ENCODE results near the gene PCDHGB7.
"Not testable (repeated sequence)": the region's sequence is repeated elsewhere in the genome, so short reads cannot be mapped to it uniquely, and the experiment has no call there.

Gene PCDHGB7

DNA sequence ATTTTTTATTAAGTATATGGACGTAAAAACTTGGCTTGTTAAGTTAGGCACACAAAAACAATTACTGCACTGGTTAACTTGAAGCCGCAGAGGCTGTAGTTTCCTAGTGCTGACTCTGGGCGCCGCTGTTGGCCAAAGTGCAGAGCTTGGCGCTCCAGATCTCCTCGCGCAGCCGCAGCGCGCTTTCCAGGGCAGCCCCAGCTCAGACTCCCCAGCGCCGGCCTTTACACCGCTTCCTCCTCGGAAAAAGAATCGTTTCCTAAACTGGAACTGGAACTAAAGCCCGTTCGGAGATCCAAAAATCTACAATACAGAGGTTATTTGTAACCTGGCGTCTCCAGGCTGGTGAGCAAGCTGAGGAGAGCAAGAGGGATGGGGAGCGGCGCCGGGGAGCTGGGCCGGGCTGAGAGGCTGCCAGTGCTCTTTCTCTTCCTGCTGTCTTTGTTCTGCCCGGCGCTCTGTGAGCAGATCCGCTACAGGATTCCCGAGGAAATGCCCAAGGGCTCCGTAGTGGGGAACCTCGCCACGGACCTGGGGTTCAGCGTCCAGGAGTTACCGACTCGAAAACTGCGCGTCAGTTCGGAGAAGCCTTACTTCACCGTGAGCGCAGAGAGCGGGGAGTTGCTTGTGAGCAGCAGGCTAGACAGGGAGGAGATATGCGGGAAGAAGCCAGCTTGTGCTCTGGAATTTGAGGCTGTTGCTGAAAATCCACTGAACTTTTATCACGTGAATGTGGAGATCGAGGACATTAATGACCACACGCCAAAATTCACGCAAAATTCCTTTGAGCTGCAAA lies 19.5 kb upstream of the PCDHGB7 start, which contains the start of gene PCDHGB5:
Gene PCDHGB5 (plus strand): TSS at position 192 of the 796 bp plus-strand sequence. CDS start 181 bp downstream, at position 373.
- DNase-seq (ENCODE audit: low read depth): not testable (repeated sequence)

DNA sequence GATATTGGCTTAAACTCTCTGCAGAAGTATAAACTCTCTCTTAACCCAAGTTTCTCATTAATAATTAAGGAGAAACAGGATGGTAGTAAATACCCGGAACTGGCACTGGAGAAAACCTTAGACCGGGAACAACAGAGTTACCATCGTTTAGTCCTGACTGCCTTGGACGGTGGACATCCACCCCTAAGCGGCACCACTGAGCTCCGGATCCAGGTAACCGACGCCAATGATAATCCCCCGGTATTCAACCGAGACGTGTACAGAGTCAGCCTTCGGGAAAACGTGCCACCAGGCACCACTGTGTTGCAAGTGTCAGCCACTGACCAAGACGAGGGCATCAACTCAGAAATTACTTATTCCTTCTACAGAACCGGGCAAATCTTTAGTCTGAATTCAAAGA lies 18.9 kb upstream of the PCDHGB7 start:
- DNase-seq (ENCODE audit: low read depth): no peak

DNA sequence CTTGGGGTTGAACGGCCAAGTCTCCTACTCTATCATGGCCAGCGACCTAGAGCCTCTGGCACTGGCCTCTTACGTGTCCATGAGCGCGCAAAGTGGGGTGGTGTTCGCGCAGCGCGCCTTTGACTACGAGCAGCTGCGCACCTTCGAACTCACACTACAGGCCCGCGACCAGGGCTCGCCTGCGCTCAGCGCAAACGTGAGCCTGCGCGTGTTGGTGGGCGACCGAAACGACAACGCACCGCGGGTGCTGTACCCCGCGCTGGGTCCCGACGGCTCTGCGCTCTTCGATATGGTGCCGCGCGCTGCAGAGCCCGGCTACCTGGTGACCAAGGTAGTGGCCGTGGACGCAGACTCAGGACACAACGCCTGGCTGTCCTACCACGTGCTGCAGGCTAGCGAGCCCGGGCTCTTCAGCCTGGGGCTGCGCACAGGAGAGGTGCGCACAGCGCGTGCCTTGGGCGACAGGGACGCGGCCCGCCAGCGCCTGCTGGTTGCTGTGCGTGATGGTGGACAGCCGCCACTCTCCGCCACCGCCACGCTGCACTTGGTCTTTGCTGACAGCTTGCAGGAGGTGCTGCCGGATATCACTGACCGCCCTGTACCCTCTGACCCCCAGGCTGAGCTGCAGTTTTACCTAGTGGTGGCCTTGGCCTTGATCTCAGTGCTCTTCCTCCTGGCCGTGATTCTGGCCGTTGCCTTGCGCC lies 17.8 kb upstream of the PCDHGB7 start:
- DNase-seq (ENCODE audit: low read depth): no peak

DNA sequence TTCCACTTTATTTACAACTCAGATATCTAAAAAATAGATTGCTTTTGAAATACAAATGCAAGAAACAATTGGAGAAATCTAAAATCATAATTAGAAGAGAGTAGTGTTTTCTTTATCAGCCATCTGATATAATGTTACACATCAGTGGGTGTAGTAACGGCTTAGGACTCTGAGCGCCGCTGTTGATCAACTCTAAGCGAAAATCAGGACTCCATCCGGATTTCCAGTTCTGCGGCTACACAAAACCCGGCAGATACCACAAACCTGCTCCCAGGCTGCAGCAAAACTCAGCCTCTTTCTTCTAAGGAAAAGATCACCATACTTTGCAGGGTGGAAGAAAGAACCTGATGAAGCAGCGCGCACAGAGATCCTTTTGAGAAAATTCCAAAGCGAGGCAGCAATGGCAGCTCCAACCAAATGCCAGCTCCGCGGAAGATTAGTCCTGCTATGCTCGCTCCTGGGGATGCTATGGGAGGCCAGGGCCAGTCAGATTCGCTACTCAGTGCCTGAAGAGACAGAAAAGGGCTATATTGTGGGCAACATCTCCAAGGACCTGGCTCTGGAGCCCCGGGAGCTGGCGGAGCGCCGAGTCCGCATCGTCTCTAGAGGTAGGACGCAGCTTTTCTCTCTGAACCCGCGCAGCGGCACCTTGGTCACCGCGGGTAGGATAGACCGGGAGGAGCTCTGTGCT lies 14.8 kb upstream of the PCDHGB7 start, which contains the start of gene PCDHGA9:
Gene PCDHGA9 (plus strand): TSS at position 226 of the 691 bp plus-strand sequence. CDS start 175 bp downstream, at position 401.
- DNase-seq (ENCODE audit: low read depth): no peak

DNA sequence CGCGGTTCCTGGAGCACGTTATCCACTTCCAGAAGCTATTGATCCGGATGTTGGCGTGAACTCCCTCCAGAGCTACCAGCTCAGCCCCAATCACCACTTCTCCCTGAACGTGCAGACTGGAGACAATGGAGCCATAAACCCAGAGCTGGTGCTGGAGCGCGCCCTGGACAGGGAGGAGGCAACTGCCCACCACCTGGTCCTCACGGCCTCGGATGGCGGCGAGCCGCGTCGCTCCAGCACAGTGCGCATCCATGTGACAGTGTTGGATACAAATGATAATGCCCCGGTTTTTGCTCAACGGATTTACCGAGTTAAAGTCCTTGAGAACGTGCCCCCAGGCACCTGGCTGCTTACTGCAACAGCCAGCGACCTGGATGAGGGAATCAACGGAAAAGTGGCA lies 14.1 kb upstream of the PCDHGB7 start:
- DNase-seq (ENCODE audit: low read depth): no peak

DNA sequence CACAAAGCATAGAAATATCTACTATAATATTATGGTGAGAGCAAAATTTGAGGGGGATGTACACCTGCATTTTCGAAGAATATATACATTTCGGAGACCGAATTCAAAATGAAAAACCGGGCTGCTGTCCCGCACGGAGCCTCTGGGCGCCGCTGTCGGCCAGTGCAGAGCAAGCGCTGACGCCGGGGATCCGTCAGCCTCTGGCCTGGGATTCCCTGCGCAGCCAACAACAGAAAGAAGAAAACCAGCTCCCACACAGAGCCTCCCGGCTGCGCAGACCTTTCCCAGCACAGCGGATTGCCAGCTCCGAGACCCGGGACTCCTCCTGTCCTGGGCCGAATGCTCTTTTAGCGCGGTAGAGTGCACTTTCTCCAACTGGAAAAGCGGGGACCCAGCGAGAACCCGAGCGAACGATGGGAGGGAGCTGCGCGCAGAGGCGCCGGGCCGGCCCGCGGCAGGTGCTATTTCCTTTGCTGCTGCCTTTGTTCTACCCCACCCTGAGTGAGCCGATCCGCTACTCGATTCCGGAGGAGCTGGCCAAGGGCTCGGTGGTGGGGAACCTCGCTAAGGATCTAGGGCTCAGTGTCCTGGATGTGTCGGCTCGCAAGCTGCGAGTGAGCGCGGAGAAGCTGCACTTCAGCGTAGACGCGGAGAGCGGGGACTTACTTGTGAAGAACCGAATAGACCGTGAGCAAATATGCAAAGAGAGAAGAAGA lies 9.5 kb upstream of the PCDHGB7 start, which contains the start of gene PCDHGB6:
Gene PCDHGB6 (plus strand): TSS at position 232 of the 716 bp plus-strand sequence. CDS start 182 bp downstream, at position 414.
- not testable (repeated sequence) for DNase-seq (ENCODE audit: low read depth)

DNA sequence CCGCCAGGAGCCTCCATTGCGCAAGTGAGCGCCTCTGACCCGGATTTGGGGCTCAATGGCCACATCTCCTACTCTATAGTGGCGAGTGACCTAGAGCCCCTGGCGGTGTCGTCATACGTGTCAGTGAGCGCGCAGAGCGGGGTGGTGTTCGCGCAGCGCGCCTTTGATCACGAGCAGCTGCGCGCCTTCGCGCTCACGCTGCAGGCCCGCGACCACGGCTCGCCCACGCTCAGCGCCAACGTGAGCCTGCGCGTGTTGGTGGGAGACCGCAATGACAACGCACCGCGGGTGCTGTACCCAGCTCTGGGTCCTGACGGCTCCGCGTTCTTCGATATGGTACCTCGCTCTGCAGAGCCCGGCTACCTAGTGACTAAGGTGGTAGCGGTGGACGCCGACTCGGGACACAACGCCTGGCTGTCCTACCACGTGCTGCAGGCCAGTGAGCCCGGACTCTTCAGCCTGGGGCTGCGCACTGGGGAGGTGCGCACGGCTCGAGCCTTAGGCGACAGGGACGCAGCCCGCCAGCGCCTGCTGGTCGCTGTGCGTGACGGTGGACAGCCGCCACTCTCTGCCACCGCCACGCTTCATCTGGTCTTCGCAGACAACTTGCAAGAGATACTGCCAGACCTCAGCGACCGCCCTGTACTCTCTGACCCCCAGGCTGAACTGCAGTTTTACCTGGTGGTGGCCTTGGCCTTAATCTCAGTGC lies 7.7 kb upstream of the PCDHGB7 start:
- DNase-seq (ENCODE audit: low read depth): no peak

DNA sequence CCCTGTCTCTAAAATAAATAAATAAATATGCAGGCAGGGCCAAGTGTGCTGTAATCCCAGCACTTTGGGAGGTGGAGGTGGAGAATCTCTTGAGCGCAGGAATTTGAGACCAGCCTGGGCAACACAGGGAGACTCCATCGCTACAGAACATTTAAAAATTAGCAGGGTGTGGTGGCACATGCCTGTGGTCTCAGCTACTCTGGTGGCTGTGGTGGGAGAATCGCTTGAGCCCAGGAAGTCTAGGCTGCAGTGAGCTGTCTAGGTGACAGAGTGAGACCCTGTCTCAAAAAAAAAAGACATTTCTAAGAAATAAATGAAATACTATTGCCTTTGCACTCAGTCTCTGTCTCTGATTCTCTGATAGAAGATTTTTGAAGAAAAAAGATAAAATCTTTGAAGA lies 5.9 kb upstream of the PCDHGB7 start:
- DNase-seq (ENCODE audit: low read depth): no peak

DNA sequence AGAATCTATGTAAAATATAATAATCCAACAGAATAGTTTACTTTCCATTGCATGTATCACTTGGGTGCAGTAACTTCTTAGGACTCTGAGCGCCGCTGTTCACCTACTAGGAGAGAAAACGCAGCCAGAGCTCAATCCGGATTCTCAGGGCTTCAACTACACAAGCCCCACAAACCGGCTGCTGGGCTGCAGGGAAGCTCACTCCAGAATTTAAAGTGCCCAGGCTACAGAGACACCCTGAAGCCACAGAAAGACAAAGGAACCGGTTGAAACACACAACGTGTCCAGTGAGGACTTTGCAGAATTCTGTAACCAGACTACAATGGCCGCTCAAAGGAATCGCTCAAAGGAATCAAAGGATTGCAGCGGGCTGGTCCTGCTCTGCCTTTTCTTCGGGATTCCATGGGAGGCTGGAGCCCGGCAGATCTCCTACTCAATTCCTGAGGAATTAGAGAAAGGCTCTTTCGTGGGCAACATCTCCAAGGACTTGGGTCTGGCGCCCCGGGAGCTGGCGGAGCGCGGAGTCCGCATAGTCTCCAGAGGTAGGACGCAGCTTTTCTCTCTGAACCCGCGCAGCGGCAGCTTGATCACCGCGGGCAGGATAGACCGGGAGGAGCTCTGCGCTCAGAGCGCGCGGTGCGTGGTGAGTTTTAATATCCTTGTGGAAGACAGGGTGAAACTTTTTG lies 4.5 kb upstream of the PCDHGB7 start, which contains the start of gene PCDHGA10:
Gene PCDHGA10 (plus strand): TSS at position 134 of the 686 bp plus-strand sequence. CDS start 189 bp downstream, at position 323.
- DNase-seq (ENCODE audit: low read depth): no peak

DNA sequence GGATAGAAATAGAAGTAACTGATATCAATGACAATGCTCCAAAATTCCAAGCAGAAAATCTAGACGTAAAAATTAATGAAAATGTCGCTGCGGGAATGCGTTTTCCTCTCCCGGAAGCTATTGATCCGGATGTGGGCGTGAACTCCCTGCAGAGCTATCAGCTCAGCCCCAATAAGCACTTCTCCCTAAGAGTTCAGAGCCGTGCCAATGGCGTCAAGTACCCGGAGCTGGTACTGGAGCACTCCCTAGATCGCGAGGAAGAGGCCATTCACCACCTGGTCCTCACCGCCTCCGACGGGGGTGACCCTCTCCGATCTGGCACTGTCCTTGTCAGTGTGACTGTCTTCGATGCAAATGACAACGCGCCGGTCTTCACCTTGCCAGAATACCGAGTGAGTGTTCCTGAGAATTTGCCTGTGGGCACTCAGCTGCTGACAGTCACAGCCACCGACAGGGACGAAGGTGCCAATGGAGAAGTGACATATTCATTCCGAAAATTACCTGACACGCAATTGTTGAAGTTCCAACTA lies 3.9 kb upstream of the PCDHGB7 start:
- no peak for DNase-seq (ENCODE audit: low read depth)

DNA sequence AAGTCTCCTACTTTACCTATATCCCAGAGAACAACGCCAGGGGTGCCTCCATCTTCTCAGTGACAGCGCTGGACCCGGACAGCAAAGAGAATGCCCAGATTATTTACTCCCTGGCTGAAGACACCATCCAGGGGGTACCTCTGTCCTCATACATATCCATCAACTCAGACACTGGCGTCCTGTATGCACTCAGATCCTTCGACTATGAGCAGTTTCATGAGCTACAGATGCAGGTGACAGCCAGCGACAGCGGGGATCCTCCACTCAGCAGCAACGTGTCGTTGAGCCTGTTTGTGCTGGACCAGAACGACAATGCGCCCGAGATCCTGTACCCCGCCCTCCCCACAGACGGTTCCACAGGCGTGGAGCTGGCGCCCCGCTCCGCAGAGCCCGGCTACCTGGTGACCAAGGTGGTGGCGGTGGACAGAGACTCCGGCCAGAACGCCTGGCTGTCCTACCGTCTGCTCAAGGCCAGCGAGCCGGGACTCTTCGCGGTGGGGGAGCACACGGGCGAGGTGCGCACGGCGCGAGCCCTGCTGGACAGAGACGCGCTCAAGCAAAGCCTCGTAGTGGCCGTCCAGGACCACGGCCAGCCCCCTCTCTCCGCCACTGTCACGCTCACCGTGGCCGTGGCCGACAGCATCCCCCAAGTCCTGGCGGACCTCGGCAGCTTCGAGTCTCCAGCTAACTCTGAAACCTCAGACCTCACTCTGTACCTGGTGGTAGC lies 2.8 kb upstream of the PCDHGB7 start:
- DNase-seq (ENCODE audit: low read depth): not testable (repeated sequence)

DNA sequence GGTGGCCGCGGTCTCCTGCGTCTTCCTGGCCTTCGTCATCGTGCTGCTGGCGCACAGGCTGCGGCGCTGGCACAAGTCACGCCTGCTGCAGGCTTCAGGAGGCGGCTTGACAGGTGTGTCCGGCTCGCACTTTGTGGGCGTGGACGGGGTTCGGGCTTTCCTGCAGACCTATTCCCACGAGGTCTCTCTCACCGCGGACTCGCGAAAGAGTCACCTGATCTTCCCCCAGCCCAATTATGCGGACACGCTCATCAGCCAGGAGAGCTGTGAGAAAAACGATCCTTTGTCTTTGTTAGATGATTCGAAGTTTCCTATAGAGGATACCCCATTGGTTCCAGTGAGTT lies 2.2 kb upstream of the PCDHGB7 start:
- DNase-seq (ENCODE audit: low read depth): not testable (repeated sequence)

DNA sequence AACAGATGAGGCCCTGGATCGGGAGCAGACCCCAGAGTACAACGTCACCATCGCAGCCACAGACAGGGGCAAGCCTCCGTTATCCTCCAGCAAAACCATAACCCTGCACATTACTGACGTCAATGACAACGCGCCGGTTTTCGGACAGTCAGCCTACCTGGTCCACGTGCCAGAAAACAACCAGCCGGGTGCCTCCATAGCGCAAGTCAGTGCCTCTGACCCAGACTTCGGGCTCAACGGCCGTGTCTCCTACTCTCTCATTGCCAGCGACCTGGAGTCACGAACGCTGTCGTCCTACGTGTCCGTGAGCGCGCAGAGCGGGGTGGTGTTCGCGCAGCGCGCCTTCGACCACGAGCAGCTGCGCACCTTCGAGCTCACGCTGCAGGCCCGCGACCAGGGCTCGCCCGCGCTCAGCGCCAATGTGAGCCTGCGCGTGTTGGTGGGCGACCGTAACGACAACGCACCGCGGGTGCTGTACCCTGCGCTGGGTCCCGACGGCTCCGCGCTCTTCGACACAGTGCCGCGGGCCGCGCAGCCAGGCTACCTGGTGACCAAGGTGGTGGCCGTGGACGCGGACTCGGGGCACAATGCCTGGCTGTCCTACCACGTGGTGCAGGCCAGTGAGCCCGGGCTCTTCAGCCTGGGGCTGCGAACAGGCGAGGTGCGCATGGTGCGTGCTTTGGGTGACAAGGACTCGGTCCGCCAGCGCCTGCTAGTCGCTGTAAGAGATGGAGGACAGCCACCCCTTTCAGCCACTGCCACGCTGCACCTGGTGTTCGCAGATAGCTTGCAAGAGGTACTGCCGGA lies 1.8 kb downstream of the PCDHGB7 start:
- DNase-seq (ENCODE audit: low read depth): no peak

DNA sequence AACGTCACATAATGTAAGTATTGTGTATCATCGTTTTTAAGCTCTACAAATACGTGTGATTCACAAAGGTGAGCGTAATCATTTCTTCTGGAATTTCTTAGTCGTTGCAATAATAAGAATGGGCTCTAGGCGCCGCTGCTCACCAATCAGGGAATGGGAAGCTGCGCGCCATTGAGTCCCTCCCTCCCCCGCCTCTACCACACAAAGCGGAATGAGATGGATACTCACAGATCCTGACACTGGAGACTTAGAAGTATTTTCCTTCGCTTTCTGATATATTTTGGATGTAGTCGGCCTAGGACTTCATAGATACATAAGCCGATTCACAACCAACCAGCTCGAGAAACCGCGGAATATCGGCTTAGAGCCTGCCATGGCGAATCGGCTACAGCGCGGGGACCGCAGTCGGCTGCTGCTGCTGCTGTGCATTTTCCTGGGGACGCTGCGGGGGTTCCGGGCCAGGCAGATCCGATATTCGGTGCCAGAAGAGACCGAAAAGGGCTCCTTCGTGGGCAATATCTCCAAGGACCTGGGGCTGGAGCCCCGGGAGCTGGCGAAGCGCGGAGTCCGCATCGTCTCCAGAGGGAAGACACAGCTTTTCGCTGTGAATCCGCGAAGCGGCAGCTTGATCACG lies 3.5 kb downstream of the PCDHGB7 start, which contains the start of gene PCDHGA11:
Gene PCDHGA11 (plus strand): TSS at position 197 of the 634 bp plus-strand sequence. CDS start 177 bp downstream, at position 374.
- DNase-seq (ENCODE audit: low read depth): no peak

DNA sequence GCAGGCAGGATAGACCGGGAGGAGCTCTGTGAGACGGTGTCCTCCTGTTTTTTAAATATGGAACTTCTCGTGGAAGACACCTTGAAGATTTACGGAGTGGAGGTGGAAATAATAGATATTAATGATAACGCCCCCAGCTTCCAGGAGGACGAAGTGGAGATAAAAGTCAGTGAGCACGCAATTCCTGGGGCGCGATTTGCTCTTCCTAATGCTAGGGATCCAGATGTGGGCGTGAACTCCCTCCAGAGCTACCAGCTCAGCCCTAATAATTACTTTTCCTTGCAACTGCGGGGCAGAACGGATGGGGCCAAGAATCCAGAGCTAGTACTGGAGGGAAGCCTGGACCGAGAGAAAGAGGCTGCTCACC lies 4.0 kb downstream of the PCDHGB7 start:
- no peak for DNase-seq (ENCODE audit: low read depth)

DNA sequence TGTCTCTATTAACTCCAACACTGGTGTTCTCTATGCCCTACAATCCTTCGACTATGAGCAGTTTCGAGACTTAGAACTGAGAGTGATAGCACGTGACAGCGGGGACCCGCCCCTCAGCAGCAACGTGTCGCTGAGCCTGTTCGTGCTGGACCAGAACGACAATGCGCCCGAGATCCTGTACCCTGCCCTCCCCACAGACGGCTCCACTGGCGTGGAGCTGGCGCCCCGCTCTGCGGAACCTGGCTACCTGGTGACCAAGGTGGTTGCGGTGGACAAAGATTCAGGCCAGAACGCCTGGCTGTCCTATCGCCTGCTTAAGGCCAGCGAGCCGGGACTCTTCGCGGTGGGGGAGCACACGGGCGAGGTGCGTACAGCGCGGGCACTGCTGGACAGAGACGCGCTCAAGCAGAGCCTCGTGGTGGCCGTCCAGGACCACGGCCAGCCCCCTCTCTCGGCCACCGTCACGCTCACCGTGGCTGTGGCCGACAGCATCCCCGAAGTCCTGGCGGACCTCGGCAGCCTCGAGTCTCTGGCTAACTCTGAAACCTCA lies 5.3 kb downstream of the PCDHGB7 start:
- DNase-seq (ENCODE audit: low read depth): no peak

DNA sequence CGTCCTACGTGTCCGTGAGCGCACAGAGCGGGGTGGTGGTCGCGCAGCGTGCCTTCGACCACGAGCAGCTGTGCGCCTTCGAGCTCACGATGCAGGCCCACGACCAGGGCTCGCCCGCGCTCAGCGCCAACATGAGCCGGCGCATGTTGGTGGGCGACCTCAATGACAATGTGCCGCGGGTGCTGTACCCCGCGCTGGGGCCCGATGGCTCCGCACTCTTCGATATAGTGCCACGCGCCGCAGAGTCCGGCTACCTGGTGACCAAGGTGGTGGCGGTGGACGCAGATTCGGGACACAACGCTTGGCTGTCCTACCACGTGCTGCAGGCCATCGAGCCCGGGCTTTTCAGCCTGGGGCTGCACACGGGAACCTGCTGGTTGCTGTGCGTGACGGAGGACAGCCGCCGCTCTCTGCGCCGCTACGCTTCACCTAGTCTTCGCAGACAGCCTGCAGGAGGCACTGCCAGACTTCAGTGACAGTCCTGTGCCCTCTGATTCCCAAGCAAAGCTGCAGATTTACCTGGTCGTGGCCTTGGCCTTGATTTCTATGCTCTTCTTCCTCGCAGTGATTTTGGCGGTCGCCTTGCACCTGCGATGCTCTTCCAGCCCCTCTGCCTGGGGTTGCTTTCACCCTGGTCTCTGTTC lies 10.4 kb downstream of the PCDHGB7 start:
- no peak for DNase-seq (ENCODE audit: low read depth)
